Activated CD8-positive, alpha-beta T cell treated with anti-CD3 and anti-CD28 coated beads for 36 hours (primary cell): ENCODE measurements around the gene BRI3BP. TPM values are rescaled to one million over a fixed set of nuclear protein-coding genes. Genes with fewer than 3 reads are reported as not detected.

Experiments
- ATAC-seq: fragments of 200-7000 bp; cut with Tn5 transposase; one replicate; pipeline ENCODE4 v1.10.0; 2021; ENCODE audit warnings: mild to moderate bottlenecking, moderate library complexity
- CTCF ChIA-PET: fragments of 350-600 bp; sonication (Branson Sonifier 250); formaldehyde crosslinking; loops from one replicate; lab custom pipeline; 2021; ENCODE audit warnings: antibody characterized with exemption; lab: Charles Lee
- POLR2A ChIA-PET: fragments of 350-600 bp; sonication (Branson Sonifier 250); formaldehyde crosslinking; loops from one replicate; lab custom pipeline; 2021; ENCODE audit warnings: antibody characterized with exemption; lab: Charles Lee
- DNase-seq: peaks from one replicate; pipeline ENCODE4 v3.0.0-alpha.2; 2020
- H3K27ac Mint-ChIP-seq: one replicate; pipeline ENCODE4 v1.8.0; 2021; ENCODE audit warnings: mild to moderate bottlenecking, mixed read lengths
- H3K27me3 Mint-ChIP-seq: one replicate; pipeline ENCODE4 v1.8.0; 2021; ENCODE audit warnings: mixed read lengths
- H3K36me3 Mint-ChIP-seq: one replicate; pipeline ENCODE4 v1.8.0; 2021; ENCODE audit warnings: low read depth, mixed read lengths
- H3K4me1 Mint-ChIP-seq: one replicate; pipeline ENCODE4 v1.8.0; 2021; ENCODE audit warnings: low read depth, mixed read lengths
- H3K4me3 Mint-ChIP-seq: one replicate; pipeline ENCODE4 v1.8.0; 2021; ENCODE audit warnings: mild to moderate bottlenecking, moderate library complexity, mixed read lengths
- H3K9me3 Mint-ChIP-seq: one replicate; pipeline ENCODE4 v1.8.0; 2021; ENCODE audit warnings: mixed read lengths
- CTCF ChIP-seq: fragments of 200-600 bp; IDR thresholded peaks from one replicate; pipeline ENCODE4 v1.8.0; 2022; ENCODE audit warnings: antibody characterized with exemption, mild to moderate bottlenecking
- intact Hi-C: fragments of 100-400 bp; cut with micrococcal nuclease; formaldehyde crosslinking; loops from one replicate; pipeline ENCODE4 v1.10.0; 2022
- total RNA-seq, 2 experiments: library from RNA; stranded (reverse); gene quantifications; one replicate each; pipeline ENCODE4 v1.2.3, GENCODE V29; 2021

Gene BRI3BP
- total RNA-seq, 2 experiments from 2014 or later = 22.1 to 22.3 TPM

GRCh38 chr12:124949066-124949465 lies 44.4 kb upstream of the BRI3BP start:
- TF ChIP-seq CTCF = no peak
- peaks cover 30% of the 10 kb centered on the region for H3K36me3 Mint-ChIP-seq
- ChIA-PET CTCF (no interaction called here), POLR2A (interaction anchor here (1.1 to 1.2 kb wide), 2 partner anchors 8 to 44 kb away, joined by 3 read pairs; no protein-coding TSS in a partner anchor)
- no peaks in the 10 kb centered on the region for H3K9me3 Mint-ChIP-seq
- ATAC-seq (no peak), DNase-seq (no peak)
- H3K27me3 Mint-ChIP-seq = no peaks in the 10 kb centered on the region
- no peak overlapping the region for H3K27ac Mint-ChIP-seq
- intact Hi-C loops = no loop called here
- no peak overlapping the region for H3K4me3 Mint-ChIP-seq
- H3K4me1 Mint-ChIP-seq = no peaks in the 10 kb centered on the region

GRCh38 chr12:124949779-124950728 lies 43.4 kb upstream of the BRI3BP start:
- no peaks in the 10 kb centered on the region for H3K4me1 Mint-ChIP-seq
- ChIA-PET POLR2A (interaction anchor here (0.6 to 1.1 kb wide), 2 partner anchors 9 to 36 kb away, joined by 3 read pairs; no protein-coding TSS in a partner anchor), CTCF (no interaction called here)
- H3K27ac Mint-ChIP-seq = no peak overlapping the region
- no peak for DNase-seq
- no peak overlapping the region for H3K4me3 Mint-ChIP-seq
- peaks cover 32% of the 10 kb centered on the region for H3K36me3 Mint-ChIP-seq
- no peak for ATAC-seq
- no peak for TF ChIP-seq CTCF
- no peaks in the 10 kb centered on the region for H3K9me3 Mint-ChIP-seq
- H3K27me3 Mint-ChIP-seq = no peaks in the 10 kb centered on the region
- intact Hi-C loops = no loop called here

DNA sequence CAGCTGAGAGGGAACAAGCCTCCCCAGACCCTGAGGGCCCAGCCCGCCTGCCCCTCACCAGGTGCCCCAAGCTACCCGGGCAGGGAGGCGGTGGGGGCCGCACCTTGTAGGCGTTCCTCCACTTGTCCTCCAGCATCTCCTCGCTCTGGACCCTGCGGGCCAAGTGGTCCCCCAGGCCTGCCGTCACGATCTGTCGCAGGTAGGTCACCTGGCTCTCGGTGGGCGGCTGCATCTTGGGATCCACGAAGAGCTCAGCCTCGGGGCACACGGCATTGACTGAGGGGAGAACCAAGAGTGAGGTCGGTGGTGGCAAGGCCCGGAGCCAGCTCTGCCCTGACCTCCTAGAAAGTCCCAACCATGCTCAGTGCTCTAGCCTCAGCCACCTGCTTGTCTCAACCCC lies 41.1 kb upstream of the BRI3BP start:
- DNase-seq = no peak
- ATAC-seq = no peak
- ChIA-PET CTCF (interaction anchor here (0.7 to 1.4 kb wide), 2 partner anchors 12 to 42 kb away, joined by 3 to 10 read pairs; no protein-coding TSS in a partner anchor), POLR2A (interaction anchor here (1.0 kb wide), 1 partner anchor 39 kb away, joined by 3 read pairs; no protein-coding TSS in a partner anchor)
- no peak for TF ChIP-seq CTCF
- H3K27me3 Mint-ChIP-seq = no peaks in the 10 kb centered on the region
- no peaks in the 10 kb centered on the region for H3K4me1 Mint-ChIP-seq
- H3K9me3 Mint-ChIP-seq = no peaks in the 10 kb centered on the region
- peaks cover 32% of the 10 kb centered on the region for H3K36me3 Mint-ChIP-seq
- no peak overlapping the region for H3K4me3 Mint-ChIP-seq
- no peak overlapping the region for H3K27ac Mint-ChIP-seq
- intact Hi-C loops = no loop called here

- CTCF ChIA-PET = interaction anchor here (1.4 kb wide), 1 partner anchor 12 kb away, joined by 10 read pairs; no protein-coding TSS in a partner anchor
- TF ChIP-seq CTCF = no peak
- ATAC-seq = no peak
- DNase-seq = no peak
- no peak overlapping the region for H3K27ac Mint-ChIP-seq
- H3K9me3 Mint-ChIP-seq = no peaks in the 10 kb centered on the region
- no peak overlapping the region for H3K4me3 Mint-ChIP-seq
- H3K36me3 Mint-ChIP-seq = peaks cover 32% of the 10 kb centered on the region
- intact Hi-C loops = no loop called here
- POLR2A ChIA-PET = interaction anchor here (1.5 kb wide), 1 partner anchor 20 kb away, joined by 3 read pairs; no protein-coding TSS in a partner anchor
- no peaks in the 10 kb centered on the region for H3K4me1 Mint-ChIP-seq
- H3K27me3 Mint-ChIP-seq = no peaks in the 10 kb centered on the region
These were observed 40.6 kb upstream of the BRI3BP start for GRCh38 chr12:124952801-124953200.
